ENCODE measurements around the gene SNX12.

GRCh38 chrX:71085900-71086299 lies 17.8 kb upstream of the SNX12 start:
- TF ChIP-seq ZNF664 (tag by site-specific recombination; IDR thresholded peaks at IDR 0.05) (no peak), CTCF (tag by site-specific recombination; IDR thresholded peaks at IDR 0.05) (no peak), ZNF677 (tag by site-specific recombination; IDR thresholded peaks at IDR 0.05) (no peak), ZNF23 (tag by site-specific recombination; IDR thresholded peaks at IDR 0.05; ENCODE audit: borderline replicate concordance) (no peak)

Data from HEK293 (cell line).